HG03432 (cell line): ENCODE data around the gene CDKN2AIP.
"Not testable (repeated sequence)": the region's sequence is repeated elsewhere in the genome, so short reads cannot be mapped to it uniquely, and the experiment has no call there.

ENCODE experiments used
- ATAC-seq: cut with Tn5 transposase; IDR thresholded peaks from one replicate; pipeline ENCODE4 v1.9.1; 2021; ENCODE audit warnings: mild to moderate bottlenecking, moderate library complexity; ENCODE audit not compliant: unreplicated experiment

CDKN2AIP gene

DNA sequence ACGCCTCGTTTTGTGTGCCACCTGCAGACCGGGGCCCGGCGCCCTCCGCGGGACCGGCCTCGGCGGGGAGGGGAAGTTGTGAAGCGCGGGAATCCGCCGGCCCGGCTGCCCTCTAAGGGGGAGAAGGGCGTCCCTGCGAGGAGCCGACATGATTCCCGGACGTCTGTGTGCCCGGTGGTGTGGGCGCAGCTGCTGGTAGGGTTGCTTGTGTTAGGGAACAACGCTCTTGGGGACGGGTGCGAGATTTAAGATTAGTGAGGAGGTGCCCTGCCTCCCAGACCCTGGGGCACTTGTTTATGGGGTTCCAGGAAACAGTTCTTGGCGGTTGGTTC lies 627 bp downstream of the CDKN2AIP start:
- peak; percentile 27 for ATAC-seq

- no peak for ATAC-seq
Measured at GRCh38 chr4:183447646-183448045, 3.2 kb downstream of the CDKN2AIP start.

DNA sequence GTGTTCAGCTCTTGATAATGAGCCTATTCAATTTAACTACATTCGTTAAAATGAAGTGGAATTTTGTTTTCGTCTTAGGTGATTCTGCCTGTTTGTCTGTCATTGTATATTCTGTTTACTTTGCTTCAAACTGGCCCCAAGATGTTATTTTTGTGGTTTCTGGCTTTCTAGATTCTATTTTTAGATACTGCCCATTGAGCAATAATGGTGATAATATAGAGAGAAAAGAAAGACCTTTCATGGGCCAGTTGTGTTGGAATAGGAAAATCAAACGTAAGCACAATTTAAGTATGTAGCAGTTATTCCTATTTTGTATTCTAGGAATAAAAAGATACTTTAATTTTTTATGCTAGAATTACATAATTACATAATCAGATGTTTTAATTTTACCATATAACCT lies 4.0 kb downstream of the CDKN2AIP start:
- no peak for ATAC-seq

GRCh38 chr4:183449193-183449882 lies 4.9 kb downstream of the CDKN2AIP start:
- ATAC-seq = no peak

- ATAC-seq = no peak
Measured at GRCh38 chr4:183450108-183450507, 5.7 kb downstream of the CDKN2AIP start.

- no peak for ATAC-seq
Measured at GRCh38 chr4:183455431-183456195, 11.2 kb downstream of the CDKN2AIP start.

- no peak for ATAC-seq
Measured at GRCh38 chr4:183458005-183458404, 13.6 kb downstream of the CDKN2AIP start.

- not testable (repeated sequence) for ATAC-seq
Measured at GRCh38 chr4:183463903-183464619, 19.6 kb downstream of the CDKN2AIP start.

DNA sequence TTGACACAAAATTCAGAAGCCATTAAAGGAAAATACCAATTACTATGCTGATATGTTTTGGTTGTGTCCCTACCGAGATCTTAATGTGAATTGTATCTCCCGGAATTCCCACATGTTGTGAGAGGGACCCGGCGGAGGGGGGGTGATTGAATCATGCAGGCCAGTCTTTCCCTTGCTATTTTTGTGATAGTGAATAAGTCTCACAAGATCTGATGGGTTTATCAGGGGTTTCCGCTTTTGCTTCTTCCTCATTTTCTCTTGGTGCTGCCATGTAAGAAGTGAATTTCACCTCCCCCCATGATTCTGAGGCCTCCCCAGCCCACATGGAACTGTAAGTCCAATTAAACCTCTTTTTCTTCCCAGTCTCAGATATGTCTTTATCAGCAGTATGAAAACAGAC lies 21.4 kb downstream of the CDKN2AIP start:
- ATAC-seq = not testable (repeated sequence)

DNA sequence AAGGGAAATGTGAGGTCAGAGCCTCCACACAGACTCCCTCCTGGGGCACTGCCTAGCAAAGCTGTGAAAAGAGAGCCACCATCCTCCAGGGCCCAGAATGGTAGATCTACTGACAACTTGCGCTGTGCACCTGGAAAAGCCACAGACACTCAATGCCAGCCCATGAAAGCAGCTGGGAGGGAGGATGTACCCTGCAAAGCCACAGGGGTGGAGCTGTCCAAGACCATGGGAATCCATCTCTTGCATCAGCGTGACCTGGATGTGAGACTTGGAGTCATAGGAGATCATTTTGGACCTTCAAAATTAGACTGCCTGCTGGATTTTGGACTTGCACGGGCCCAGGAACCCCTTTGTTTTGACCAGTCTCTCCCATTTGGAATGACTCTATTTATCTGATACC lies 22.8 kb downstream of the CDKN2AIP start:
- no peak for ATAC-seq

GRCh38 chr4:183468210-183469095 lies 24.0 kb downstream of the CDKN2AIP start:
- no peak for ATAC-seq

DNA sequence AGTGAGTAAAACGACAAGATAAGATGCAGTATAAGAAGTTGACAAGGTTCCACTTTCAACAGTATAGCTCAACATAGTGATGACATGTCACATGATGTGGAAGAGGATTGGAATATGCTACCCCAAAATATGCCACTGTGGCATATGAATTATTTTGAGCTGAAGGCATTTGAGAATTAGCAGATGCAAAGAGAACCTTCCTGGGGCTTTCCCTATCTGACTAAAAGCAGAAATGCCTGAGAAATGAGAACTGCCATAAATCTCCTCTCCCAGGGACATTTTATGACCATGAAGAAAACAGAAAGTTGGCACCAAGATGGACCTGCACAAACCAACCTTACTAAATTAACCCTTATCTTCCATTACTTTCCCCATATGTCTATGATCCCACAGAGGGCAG lies 24.8 kb downstream of the CDKN2AIP start:
- no peak for ATAC-seq

- ATAC-seq = no peak
Measured at GRCh38 chr4:183469936-183470335, 25.5 kb downstream of the CDKN2AIP start.

DNA sequence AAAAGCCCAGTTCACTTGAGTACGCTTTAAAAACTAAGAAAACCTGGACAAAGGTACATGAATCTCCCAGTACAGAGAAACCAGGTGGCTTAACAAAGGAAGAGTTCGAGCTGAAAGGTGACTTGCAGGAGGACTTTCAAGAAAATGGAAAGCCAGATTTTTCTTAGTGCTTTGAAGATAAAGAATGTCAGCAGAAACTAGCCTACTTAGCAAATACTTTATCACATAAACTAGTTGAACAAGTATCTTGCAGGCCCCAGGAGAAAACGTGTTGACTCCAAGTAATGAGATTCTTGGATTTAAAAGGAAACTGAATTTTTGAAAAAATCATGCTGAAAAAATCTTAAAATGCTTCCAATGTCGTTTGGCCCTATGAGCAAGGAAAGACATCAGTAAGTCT lies 26.4 kb downstream of the CDKN2AIP start:
- ATAC-seq = no peak

- ATAC-seq = peak; percentile 87
Measured at GRCh38 chr4:183471946-183472708, 27.7 kb downstream of the CDKN2AIP start.

GRCh38 chr4:183478123-183478522 lies 33.7 kb downstream of the CDKN2AIP start:
- no peak for ATAC-seq

DNA sequence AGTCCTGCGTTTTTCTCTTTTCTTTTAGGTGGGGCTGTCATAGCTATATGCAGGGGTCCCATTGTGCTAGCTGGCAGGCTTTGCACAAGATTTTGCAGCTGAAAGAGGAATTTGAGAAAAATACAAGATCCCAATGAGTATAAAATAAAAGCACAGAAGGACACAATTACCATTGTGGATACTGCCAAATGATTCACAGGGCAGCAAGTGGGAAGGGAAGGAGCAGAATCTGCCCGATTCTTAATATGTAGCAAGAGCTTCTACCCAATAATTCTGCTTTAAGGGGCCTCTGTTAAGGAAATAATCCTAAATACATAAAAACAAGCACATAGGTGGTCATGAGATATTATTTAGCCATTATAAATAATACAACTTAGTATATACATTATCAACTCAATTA lies 34.5 kb downstream of the CDKN2AIP start:
- no peak for ATAC-seq

- ATAC-seq = not testable (repeated sequence)
Measured at GRCh38 chr4:183482515-183483095, 38.2 kb downstream of the CDKN2AIP start.

- no peak for ATAC-seq
Measured at GRCh38 chr4:183483997-183484396, 39.6 kb downstream of the CDKN2AIP start.
